Measurements from ENCODE around the gene LY6G6D.
A peak's percentile ranks its signal among the peaks of the same experiment; 100 is the strongest.

LY6G6D gene

GRCh38 chr6:31732029-31732428 lies 16.9 kb downstream of the LY6G6D start:
- TF ChIP-seq YY1 (IDR thresholded peaks at IDR 0.05; ENCODE audit: insufficient read depth, insufficient read length) (no peak), SUZ12 (IDR thresholded peaks at IDR 0.05; ENCODE audit: extremely low read depth, insufficient read depth, insufficient read length) (no peak), ZNF274 (IDR thresholded peaks at IDR 0.05; ENCODE audit: low read depth, low read length) (no peak)
- Histone ChIP-seq H3K27me3 (ENCODE audit: insufficient read depth, insufficient read length) (no peaks in the 10 kb centered on the region), H3K4me3 (ENCODE audit: insufficient read length, low read depth) (no peak overlapping the region), H3K36me3 (ENCODE audit: insufficient read depth, insufficient read length, low read length) (peaks cover 56% of the 10 kb centered on the region), H3K9ac (ENCODE audit: insufficient read length, low read depth) (no peak overlapping the region), H3K4me1 (ENCODE audit: insufficient read depth, insufficient read length) (peaks cover 8% of the 10 kb centered on the region), H3K9me3 (ENCODE audit: insufficient read depth, low read length) (no peaks in the 10 kb centered on the region)
- DNase-seq (ENCODE audit: low read depth, low spot score): no peak

GRCh38 chr6:31733734-31734133 lies 18.6 kb downstream of the LY6G6D start:
- no peaks in the 10 kb centered on the region for H3K9me3 ChIP-seq (ENCODE audit: insufficient read depth, low read length)
- peak overlapping the region; percentile 94 for H3K4me3 ChIP-seq (ENCODE audit: insufficient read length, low read depth)
- H3K27me3 ChIP-seq (ENCODE audit: insufficient read depth, insufficient read length): no peaks in the 10 kb centered on the region
- TF ChIP-seq SUZ12 (IDR thresholded peaks at IDR 0.05; ENCODE audit: extremely low read depth, insufficient read depth, insufficient read length) (no peak), ZNF274 (IDR thresholded peaks at IDR 0.05; ENCODE audit: low read depth, low read length) (no peak), YY1 (IDR thresholded peaks at IDR 0.05; ENCODE audit: insufficient read depth, insufficient read length) (no peak)
- peaks cover 39% of the 10 kb centered on the region for H3K36me3 ChIP-seq (ENCODE audit: insufficient read depth, insufficient read length, low read length)
- H3K4me1 ChIP-seq (ENCODE audit: insufficient read depth, insufficient read length): peaks cover 6% of the 10 kb centered on the region
- DNase-seq (ENCODE audit: low read depth, low spot score): no peak
- H3K9ac ChIP-seq (ENCODE audit: insufficient read length, low read depth): peak overlapping the region; percentile 51

- H3K9me3 ChIP-seq (ENCODE audit: insufficient read depth, low read length): no peaks in the 10 kb centered on the region
- H3K27me3 ChIP-seq (ENCODE audit: insufficient read depth, insufficient read length): no peaks in the 10 kb centered on the region
- DNase-seq (ENCODE audit: low read depth, low spot score): no peak
- peak overlapping the region; percentile 51 for H3K9ac ChIP-seq (ENCODE audit: insufficient read length, low read depth)
- H3K4me3 ChIP-seq (ENCODE audit: insufficient read length, low read depth): peak overlapping the region; percentile 94
- TF ChIP-seq SUZ12 (IDR thresholded peaks at IDR 0.05; ENCODE audit: extremely low read depth, insufficient read depth, insufficient read length) (no peak), ZNF274 (IDR thresholded peaks at IDR 0.05; ENCODE audit: low read depth, low read length) (no peak), YY1 (IDR thresholded peaks at IDR 0.05; ENCODE audit: insufficient read depth, insufficient read length) (no peak)
- H3K4me1 ChIP-seq (ENCODE audit: insufficient read depth, insufficient read length): peaks cover 4% of the 10 kb centered on the region
- H3K36me3 ChIP-seq (ENCODE audit: insufficient read depth, insufficient read length, low read length): peaks cover 36% of the 10 kb centered on the region
Observed at GRCh38 chr6:31734247-31734820, 19.2 kb downstream of the LY6G6D start.

- H3K9ac ChIP-seq (ENCODE audit: insufficient read length, low read depth): peak overlapping the region; percentile 97
- peak; percentile 74 for DNase-seq (ENCODE audit: low read depth, low spot score)
- peaks cover 4% of the 10 kb centered on the region for H3K4me1 ChIP-seq (ENCODE audit: insufficient read depth, insufficient read length)
- no peaks in the 10 kb centered on the region for H3K9me3 ChIP-seq (ENCODE audit: insufficient read depth, low read length)
- no peak for TF ChIP-seq ZNF274 (IDR thresholded peaks at IDR 0.05; ENCODE audit: low read depth, low read length)
- TF ChIP-seq SUZ12 (IDR thresholded peaks at IDR 0.05; ENCODE audit: extremely low read depth, insufficient read depth, insufficient read length): no peak
- no peak for TF ChIP-seq YY1 (IDR thresholded peaks at IDR 0.05; ENCODE audit: insufficient read depth, insufficient read length)
- H3K4me3 ChIP-seq (ENCODE audit: insufficient read length, low read depth): peak overlapping the region; percentile 94
- H3K27me3 ChIP-seq (ENCODE audit: insufficient read depth, insufficient read length): no peaks in the 10 kb centered on the region
- H3K36me3 ChIP-seq (ENCODE audit: insufficient read depth, insufficient read length, low read length): peaks cover 36% of the 10 kb centered on the region
Observed at GRCh38 chr6:31734821-31735406, 19.8 kb downstream of the LY6G6D start.

GRCh38 chr6:31736021-31736767 lies 21.0 kb downstream of the LY6G6D start, which contains the start of gene CLIC1:
Gene CLIC1 (minus strand): TSS chr6:31736530. CDS start chr6:31736300, 230 bp downstream.
- no peaks in the 10 kb centered on the region for H3K27me3 ChIP-seq (ENCODE audit: insufficient read depth, insufficient read length)
- DNase-seq (ENCODE audit: low read depth, low spot score): peak; percentile 51
- TF ChIP-seq YY1 (IDR thresholded peaks at IDR 0.05; ENCODE audit: insufficient read depth, insufficient read length): no peak
- no peak for TF ChIP-seq ZNF274 (IDR thresholded peaks at IDR 0.05; ENCODE audit: low read depth, low read length)
- no peak for TF ChIP-seq SUZ12 (IDR thresholded peaks at IDR 0.05; ENCODE audit: extremely low read depth, insufficient read depth, insufficient read length)
- H3K36me3 ChIP-seq (ENCODE audit: insufficient read depth, insufficient read length, low read length): peaks cover 36% of the 10 kb centered on the region
- no peaks in the 10 kb centered on the region for H3K9me3 ChIP-seq (ENCODE audit: insufficient read depth, low read length)
- peak within 1 kb of the TSS; percentile 94 for H3K4me3 ChIP-seq (ENCODE audit: insufficient read length, low read depth)
- peaks cover 2% of the 10 kb centered on the region for H3K4me1 ChIP-seq (ENCODE audit: insufficient read depth, insufficient read length)
- peak within 1 kb of the TSS; percentile 97 for H3K9ac ChIP-seq (ENCODE audit: insufficient read length, low read depth)

GRCh38 chr6:31736768-31737314 lies 21.7 kb downstream of the LY6G6D start:
- peak overlapping the region; percentile 94 for H3K4me3 ChIP-seq (ENCODE audit: insufficient read length, low read depth)
- DNase-seq (ENCODE audit: low read depth, low spot score): no peak
- no peak for TF ChIP-seq ZNF274 (IDR thresholded peaks at IDR 0.05; ENCODE audit: low read depth, low read length)
- TF ChIP-seq YY1 (IDR thresholded peaks at IDR 0.05; ENCODE audit: insufficient read depth, insufficient read length): no peak
- no peak for TF ChIP-seq SUZ12 (IDR thresholded peaks at IDR 0.05; ENCODE audit: extremely low read depth, insufficient read depth, insufficient read length)
- peaks cover 36% of the 10 kb centered on the region for H3K36me3 ChIP-seq (ENCODE audit: insufficient read depth, insufficient read length, low read length)
- H3K9me3 ChIP-seq (ENCODE audit: insufficient read depth, low read length): no peaks in the 10 kb centered on the region
- no peaks in the 10 kb centered on the region for H3K27me3 ChIP-seq (ENCODE audit: insufficient read depth, insufficient read length)
- peaks cover 2% of the 10 kb centered on the region for H3K4me1 ChIP-seq (ENCODE audit: insufficient read depth, insufficient read length)
- peak overlapping the region; percentile 37 for H3K9ac ChIP-seq (ENCODE audit: insufficient read length, low read depth)

Data from NT2/D1 (cell line).